ENCODE results near the gene SGMS1.

SGMS1 gene

GRCh38 chr10:50343702-50344331 is 279.9 kb downstream of the SGMS1 start:
- no peak overlapping the region for H3K4me2 ChIP-seq (ENCODE audit: low read length)
- no peaks in the 10 kb centered on the region for H3K79me2 ChIP-seq (ENCODE audit: insufficient read depth, low read length)
- no peak overlapping the region for H3K27ac ChIP-seq (ENCODE audit: low read depth, low read length, poor library complexity, severe bottlenecking)
- no peaks in the 10 kb centered on the region for H3K9me2 ChIP-seq (ENCODE audit: low read depth, low read length)
- peaks cover 7% of the 10 kb centered on the region for H3K4me1 ChIP-seq (ENCODE audit: insufficient read depth, low read length, severe bottlenecking)
- no peak overlapping the region for H3K4me3 ChIP-seq (ENCODE audit: low read depth, low read length, poor library complexity, severe bottlenecking)
- no peaks in the 10 kb centered on the region for H3K9me3 ChIP-seq (ENCODE audit: low read length)
- H3K27me3 ChIP-seq (ENCODE audit: insufficient read depth, low read length): no peaks in the 10 kb centered on the region
- no peak overlapping the region for H2AFZ ChIP-seq (ENCODE audit: low read length)
- H4K20me1 ChIP-seq (ENCODE audit: insufficient read depth, low read length): no peaks in the 10 kb centered on the region
- no peak overlapping the region for H3K9ac ChIP-seq (ENCODE audit: low read length)
- no peaks in the 10 kb centered on the region for H3F3A ChIP-seq (ENCODE audit: insufficient read depth, low read length)
- no peak for TF ChIP-seq EZH2 (IDR thresholded peaks at IDR 0.05; ENCODE audit: borderline replicate concordance, low read length)
- TF ChIP-seq CTCF (IDR thresholded peaks at IDR 0.05; ENCODE audit: low read length): no peak
- H3K36me3 ChIP-seq (ENCODE audit: insufficient read depth, low read length): peaks cover 18% of the 10 kb centered on the region

GRCh38 chr10:50341987-50342386 is 281.8 kb downstream of the SGMS1 start:
- no peak overlapping the region for H3K27ac ChIP-seq (ENCODE audit: low read depth, low read length, poor library complexity, severe bottlenecking)
- no peaks in the 10 kb centered on the region for H3K79me2 ChIP-seq (ENCODE audit: insufficient read depth, low read length)
- no peak overlapping the region for H3K4me2 ChIP-seq (ENCODE audit: low read length)
- H3K9ac ChIP-seq (ENCODE audit: low read length): no peak overlapping the region
- no peak for TF ChIP-seq EZH2 (IDR thresholded peaks at IDR 0.05; ENCODE audit: borderline replicate concordance, low read length)
- no peak for TF ChIP-seq CTCF (IDR thresholded peaks at IDR 0.05; ENCODE audit: low read length)
- no peaks in the 10 kb centered on the region for H3K9me3 ChIP-seq (ENCODE audit: low read length)
- no peaks in the 10 kb centered on the region for H4K20me1 ChIP-seq (ENCODE audit: insufficient read depth, low read length)
- no peaks in the 10 kb centered on the region for H3K4me1 ChIP-seq (ENCODE audit: insufficient read depth, low read length, severe bottlenecking)
- no peak overlapping the region for H2AFZ ChIP-seq (ENCODE audit: low read length)
- H3K4me3 ChIP-seq (ENCODE audit: low read depth, low read length, poor library complexity, severe bottlenecking): no peak overlapping the region
- H3K36me3 ChIP-seq (ENCODE audit: insufficient read depth, low read length): peaks cover 18% of the 10 kb centered on the region
- H3K27me3 ChIP-seq (ENCODE audit: insufficient read depth, low read length): no peaks in the 10 kb centered on the region
- H3F3A ChIP-seq (ENCODE audit: insufficient read depth, low read length): no peaks in the 10 kb centered on the region
- H3K9me2 ChIP-seq (ENCODE audit: low read depth, low read length): no peaks in the 10 kb centered on the region

DNA sequence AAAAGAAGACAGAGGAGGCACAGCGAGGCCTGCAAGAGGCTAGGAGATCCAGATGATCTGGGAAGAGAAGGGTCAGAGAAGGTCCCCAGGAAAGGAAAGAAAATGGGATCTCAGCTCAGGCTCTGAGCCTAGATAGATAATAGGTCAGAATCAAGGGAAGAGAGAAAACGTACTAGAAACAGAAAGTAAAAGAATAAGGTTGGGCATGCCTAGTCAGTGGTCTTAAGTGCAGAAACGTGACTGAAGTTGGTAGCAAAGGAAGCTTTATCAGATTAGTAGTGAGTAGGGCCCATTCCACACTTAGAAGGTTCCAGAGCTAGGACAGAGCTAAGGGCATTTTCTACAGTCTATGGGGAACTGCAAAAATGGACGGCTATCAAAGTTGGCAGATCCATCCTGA is 287.6 kb downstream of the SGMS1 start:
- H3K36me3 ChIP-seq (ENCODE audit: insufficient read depth, low read length): no peaks in the 10 kb centered on the region
- H3K79me2 ChIP-seq (ENCODE audit: insufficient read depth, low read length): no peaks in the 10 kb centered on the region
- H3K4me2 ChIP-seq (ENCODE audit: low read length): no peak overlapping the region

More for the DNA sequence above, 287.6 kb downstream of the SGMS1 start:
- Histone ChIP-seq H3K4me3 (ENCODE audit: low read depth, low read length, poor library complexity, severe bottlenecking) (no peak overlapping the region), H3K27ac (ENCODE audit: low read depth, low read length, poor library complexity, severe bottlenecking) (no peak overlapping the region), H3K9me2 (ENCODE audit: low read depth, low read length) (no peaks in the 10 kb centered on the region), H3K9ac (ENCODE audit: low read length) (no peak overlapping the region), H3K9me3 (ENCODE audit: low read length) (no peaks in the 10 kb centered on the region), H4K20me1 (ENCODE audit: insufficient read depth, low read length) (no peaks in the 10 kb centered on the region), H3K27me3 (ENCODE audit: insufficient read depth, low read length) (no peaks in the 10 kb centered on the region), H3K4me1 (ENCODE audit: insufficient read depth, low read length, severe bottlenecking) (no peaks in the 10 kb centered on the region), H3F3A (ENCODE audit: insufficient read depth, low read length) (no peaks in the 10 kb centered on the region), H2AFZ (ENCODE audit: low read length) (no peak overlapping the region)
- no peak for TF ChIP-seq EZH2 (IDR thresholded peaks at IDR 0.05; ENCODE audit: borderline replicate concordance, low read length)
- TF ChIP-seq CTCF (IDR thresholded peaks at IDR 0.05; ENCODE audit: low read length): no peak

All from OCI-LY1 (cell line).